Duodenal mucosa (tissue), 2 donors: ENCODE results near the gene ANGPTL7.
"Not testable (repeated sequence)": the region's sequence is repeated elsewhere in the genome, so short reads cannot be mapped to it uniquely, and the experiment has no call there.

Experiments
- H3K27ac ChIP-seq: one replicate; pipeline ENCODE4 v1.7.0; 2013; ENCODE audit warnings: low read depth, low read length
- H3K27me3 ChIP-seq, 2 donors: one replicate each; pipeline ENCODE4 v1.7.0; 2013; ENCODE audit warnings: low read length in 2 of 2, control low read depth in 1 of 2; ENCODE audit not compliant: insufficient read depth in 2 of 2, control insufficient read depth in 1 of 2
- H3K36me3 ChIP-seq, 2 donors: one replicate each; pipeline ENCODE4 v1.7.0; 2013; ENCODE audit warnings: low read length in 2 of 2, control low read depth in 1 of 2; ENCODE audit not compliant: insufficient read depth in 2 of 2, control insufficient read depth in 1 of 2
- H3K4me1 ChIP-seq, 2 donors: one replicate each; pipeline ENCODE4 v1.7.0; 2013; ENCODE audit warnings: low read length in 2 of 2, control low read depth in 1 of 2; ENCODE audit not compliant: insufficient read depth in 2 of 2, control insufficient read depth in 1 of 2
- H3K4me3 ChIP-seq, 2 donors: one replicate each; pipeline ENCODE4 v1.7.0; 2013; ENCODE audit warnings: low read length in 2 of 2, low read depth in 1 of 2
- H3K9ac ChIP-seq, 2 donors: one replicate each; pipeline ENCODE4 v1.7.0; 2013; ENCODE audit warnings: low read length in 2 of 2, low read depth in 1 of 2
- H3K9me3 ChIP-seq, 2 donors: one replicate each; pipeline ENCODE4 v1.7.0; 2013; ENCODE audit warnings: low read length in 2 of 2, control low read depth in 1 of 2; ENCODE audit not compliant: control insufficient read depth in 1 of 2

ANGPTL7 gene

GRCh38 chr1:11166744-11167143 is 22.4 kb upstream of the ANGPTL7 start:
- H3K4me3 ChIP-seq, H3K36me3 ChIP-seq, H3K27me3 ChIP-seq, H3K9ac ChIP-seq, H3K4me1 ChIP-seq, H3K9me3 ChIP-seq, H3K27ac ChIP-seq: not testable (repeated sequence)

GRCh38 chr1:11168731-11169130 is 20.4 kb upstream of the ANGPTL7 start:
- H3K9ac ChIP-seq: no peak overlapping the region

GRCh38 chr1:11169202-11169601 is 20.0 kb upstream of the ANGPTL7 start:
- Histone ChIP-seq H3K9me3 (no peaks in the 10 kb centered on the region), H3K27me3 (no peaks in the 10 kb centered on the region), H3K36me3 (peaks cover 0 to 8% of the 10 kb centered on the region in 2 donors), H3K9ac (no peak overlapping the region), H3K4me1 (no peaks in the 10 kb centered on the region), H3K4me3 (no peak overlapping the region), H3K27ac (no peak overlapping the region)

More at GRCh38 chr1:11168731-11169130, 20.4 kb upstream of the ANGPTL7 start:
- Histone ChIP-seq H3K27ac (no peak overlapping the region), H3K4me1 (no peaks in the 10 kb centered on the region), H3K9me3 (no peaks in the 10 kb centered on the region), H3K4me3 (no peak overlapping the region), H3K27me3 (no peaks in the 10 kb centered on the region), H3K36me3 (peaks cover 0 to 4% of the 10 kb centered on the region in 2 donors)

GRCh38 chr1:11170102-11170501 is 19.1 kb upstream of the ANGPTL7 start:
- no peaks in the 10 kb centered on the region for H3K9me3 ChIP-seq
- H3K27ac ChIP-seq: no peak overlapping the region
- no peak overlapping the region for H3K9ac ChIP-seq
- peaks cover 0 to 9% of the 10 kb centered on the region in 2 donors for H3K36me3 ChIP-seq
- H3K27me3 ChIP-seq: no peaks in the 10 kb centered on the region
- no peaks in the 10 kb centered on the region for H3K4me1 ChIP-seq
- no peak overlapping the region for H3K4me3 ChIP-seq

GRCh38 chr1:11174261-11174942 is 14.8 kb upstream of the ANGPTL7 start:
- H3K9ac ChIP-seq: no peak overlapping the region
- no peaks in the 10 kb centered on the region for H3K9me3 ChIP-seq
- H3K27ac ChIP-seq: no peak overlapping the region
- H3K27me3 ChIP-seq: no peaks in the 10 kb centered on the region
- peaks cover 0 to 5% of the 10 kb centered on the region in 2 donors for H3K4me1 ChIP-seq
- H3K4me3 ChIP-seq: no peak overlapping the region
- peaks cover 0 to 26% of the 10 kb centered on the region in 2 donors for H3K36me3 ChIP-seq

GRCh38 chr1:11175461-11175860 is 13.7 kb upstream of the ANGPTL7 start:
- Histone ChIP-seq H3K4me3 (no peak overlapping the region), H3K9ac (no peak overlapping the region), H3K27ac (no peak overlapping the region), H3K36me3 (peaks cover 0 to 36% of the 10 kb centered on the region in 2 donors), H3K27me3 (no peaks in the 10 kb centered on the region), H3K4me1 (peaks cover 0 to 5% of the 10 kb centered on the region in 2 donors), H3K9me3 (no peaks in the 10 kb centered on the region)

GRCh38 chr1:11176081-11176706 is 13.0 kb upstream of the ANGPTL7 start:
- peaks cover 0 to 5% of the 10 kb centered on the region in 2 donors for H3K4me1 ChIP-seq

GRCh38 chr1:11178021-11179015 is 10.8 kb upstream of the ANGPTL7 start:
- Histone ChIP-seq H3K4me1 (peaks cover 0 to 5% of the 10 kb centered on the region in 2 donors), H3K27ac (no peak overlapping the region), H3K4me3 (no peak overlapping the region), H3K27me3 (no peaks in the 10 kb centered on the region), H3K36me3 (peaks cover 4 to 49% of the 10 kb centered on the region in 2 donors), H3K9me3 (no peaks in the 10 kb centered on the region), H3K9ac (no peak overlapping the region)

More at GRCh38 chr1:11176081-11176706, 13.0 kb upstream of the ANGPTL7 start:
- Histone ChIP-seq H3K4me3 (no peak overlapping the region), H3K27ac (no peak overlapping the region), H3K36me3 (peaks cover 0 to 42% of the 10 kb centered on the region in 2 donors), H3K27me3 (no peaks in the 10 kb centered on the region), H3K9ac (no peak overlapping the region), H3K9me3 (no peaks in the 10 kb centered on the region)

GRCh38 chr1:11179125-11179524 is 10.0 kb upstream of the ANGPTL7 start:
- Histone ChIP-seq H3K9ac (no peak overlapping the region), H3K4me3 (no peak overlapping the region), H3K36me3 (peaks cover 6 to 46% of the 10 kb centered on the region in 2 donors), H3K27me3 (no peaks in the 10 kb centered on the region), H3K27ac (no peak overlapping the region), H3K4me1 (peaks cover 0 to 5% of the 10 kb centered on the region in 2 donors), H3K9me3 (no peaks in the 10 kb centered on the region)

- H3K9me3 ChIP-seq, H3K9ac ChIP-seq, H3K4me3 ChIP-seq, H3K4me1 ChIP-seq, H3K27me3 ChIP-seq, H3K27ac ChIP-seq: not testable (repeated sequence)
- H3K36me3 ChIP-seq: peaks cover 8 to 45% of the 10 kb centered on the region in 2 donors
These were observed 9.4 kb upstream of the ANGPTL7 start for GRCh38 chr1:11179749-11180148.
